Measurements from ENCODE around the gene ABCB4.

Gene ABCB4

GRCh38 chr7:87411186-87411585 is 64.3 kb downstream of the ABCB4 start:
- Histone ChIP-seq H3K9me3 (ENCODE audit: control insufficient read depth in 5 of 5, low read length in 5 of 5) (no peaks in the 10 kb centered on the region), H3K36me3 (ENCODE audit: control insufficient read depth in 5 of 5, insufficient read depth in 5 of 5, low read length in 5 of 5) (no peaks in the 10 kb centered on the region), H3K27ac (ENCODE audit: low read depth, low read length) (no peak overlapping the region), H3K27me3 (ENCODE audit: control insufficient read depth in 5 of 5, insufficient read depth in 4 of 5, low read length in 5 of 5) (no peaks in the 10 kb centered on the region), H3K9ac (ENCODE audit: low read length in 5 of 5) (no peak overlapping the region), H3K4me3 (ENCODE audit: low read depth in 1 of 5, low read length in 5 of 5) (no peak overlapping the region), H3K4me1 (ENCODE audit: control insufficient read depth in 5 of 5, insufficient read depth in 5 of 5, low read length in 5 of 5) (no peaks in the 10 kb centered on the region)

GRCh38 chr7:87404674-87405073 is 70.8 kb downstream of the ABCB4 start:
- Histone ChIP-seq H3K9me3 (ENCODE audit: control insufficient read depth in 5 of 5, low read length in 5 of 5) (no peaks in the 10 kb centered on the region), H3K4me3 (ENCODE audit: low read depth in 1 of 5, low read length in 5 of 5) (no peak overlapping the region), H3K4me1 (ENCODE audit: control insufficient read depth in 5 of 5, insufficient read depth in 5 of 5, low read length in 5 of 5) (no peaks in the 10 kb centered on the region), H3K27ac (ENCODE audit: low read depth, low read length) (no peak overlapping the region), H3K27me3 (ENCODE audit: control insufficient read depth in 5 of 5, insufficient read depth in 4 of 5, low read length in 5 of 5) (no peaks in the 10 kb centered on the region), H3K36me3 (ENCODE audit: control insufficient read depth in 5 of 5, insufficient read depth in 5 of 5, low read length in 5 of 5) (no peaks in the 10 kb centered on the region), H3K9ac (ENCODE audit: low read length in 5 of 5) (no peak overlapping the region)

DNA sequence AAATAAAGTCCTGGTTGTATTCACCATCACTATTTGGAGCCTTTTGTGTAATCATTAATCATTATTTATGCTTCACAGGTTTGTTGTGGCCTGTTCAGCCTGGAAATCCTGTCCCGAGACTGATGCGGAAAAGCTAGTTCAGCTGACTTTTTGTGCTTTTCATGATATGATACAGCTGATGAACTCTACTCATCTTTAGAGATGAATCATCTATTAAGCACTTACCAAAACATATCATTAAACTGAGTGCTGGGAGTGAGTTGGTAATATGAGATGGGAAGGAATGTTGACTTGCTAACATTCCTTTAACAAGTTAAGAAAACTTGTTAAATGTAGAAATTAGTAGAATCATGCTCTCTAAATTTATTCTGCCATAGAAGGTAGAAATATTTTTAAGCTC is 77.0 kb downstream of the ABCB4 start:
- Histone ChIP-seq H3K36me3 (ENCODE audit: control insufficient read depth in 5 of 5, insufficient read depth in 5 of 5, low read length in 5 of 5) (peaks cover 6 to 26% (median 11%) of the 10 kb centered on the region in 5 donors), H3K9me3 (ENCODE audit: control insufficient read depth in 5 of 5, low read length in 5 of 5) (no peaks in the 10 kb centered on the region), H3K4me3 (ENCODE audit: low read depth in 1 of 5, low read length in 5 of 5) (no peak overlapping the region), H3K4me1 (ENCODE audit: control insufficient read depth in 5 of 5, insufficient read depth in 5 of 5, low read length in 5 of 5) (no peaks in the 10 kb centered on the region), H3K27ac (ENCODE audit: low read depth, low read length) (no peak overlapping the region), H3K9ac (ENCODE audit: low read length in 5 of 5) (no peak overlapping the region), H3K27me3 (ENCODE audit: control insufficient read depth in 5 of 5, insufficient read depth in 4 of 5, low read length in 5 of 5) (no peaks in the 10 kb centered on the region)

DNA sequence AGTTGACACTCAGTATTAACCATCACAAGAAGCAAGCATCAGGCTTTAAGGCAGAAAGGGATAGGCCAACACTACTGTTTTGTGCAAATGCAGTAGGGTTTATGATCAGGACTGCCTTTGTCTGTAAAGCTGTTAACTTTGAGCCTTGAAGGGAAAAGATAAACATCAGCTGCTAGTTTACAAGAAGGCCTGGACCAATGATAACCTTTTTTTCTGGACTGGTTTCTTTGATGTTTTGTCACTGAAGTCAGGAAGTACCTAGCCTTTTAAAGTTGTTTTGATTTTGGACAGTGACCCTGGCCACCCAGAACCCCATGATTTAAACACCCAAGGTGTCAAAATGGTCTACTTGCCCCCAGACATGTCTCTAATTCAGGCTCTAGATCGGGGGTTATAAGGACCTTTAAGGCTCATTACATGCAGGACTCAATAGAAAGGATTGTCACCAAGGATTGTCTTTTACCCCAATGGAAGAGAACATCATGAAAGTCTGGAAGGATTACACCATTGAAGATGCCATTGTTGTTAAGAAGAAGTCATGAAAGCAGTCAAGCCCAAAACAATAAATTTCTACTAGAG is 79.9 kb downstream of the ABCB4 start:
- peaks cover 16 to 45% (median 29%) of the 10 kb centered on the region in 5 donors for H3K36me3 ChIP-seq (ENCODE audit: control insufficient read depth in 5 of 5, insufficient read depth in 5 of 5, low read length in 5 of 5)
- H3K9ac ChIP-seq (ENCODE audit: low read length in 5 of 5): no peak overlapping the region
- H3K4me3 ChIP-seq (ENCODE audit: low read depth in 1 of 5, low read length in 5 of 5): no peak overlapping the region
- H3K27ac ChIP-seq (ENCODE audit: low read depth, low read length): no peak overlapping the region
- H3K4me1 ChIP-seq (ENCODE audit: control insufficient read depth in 5 of 5, insufficient read depth in 5 of 5, low read length in 5 of 5): no peaks in the 10 kb centered on the region
- no peaks in the 10 kb centered on the region for H3K27me3 ChIP-seq (ENCODE audit: control insufficient read depth in 5 of 5, insufficient read depth in 4 of 5, low read length in 5 of 5)
- no peaks in the 10 kb centered on the region for H3K9me3 ChIP-seq (ENCODE audit: control insufficient read depth in 5 of 5, low read length in 5 of 5)

GRCh38 chr7:87391020-87391701 is 84.3 kb downstream of the ABCB4 start:
- Histone ChIP-seq H3K36me3 (ENCODE audit: control insufficient read depth in 5 of 5, insufficient read depth in 5 of 5, low read length in 5 of 5) (peaks cover 16 to 42% (median 30%) of the 10 kb centered on the region in 5 donors), H3K4me3 (ENCODE audit: low read depth in 1 of 5, low read length in 5 of 5) (no peak overlapping the region), H3K9me3 (ENCODE audit: control insufficient read depth in 5 of 5, low read length in 5 of 5) (no peaks in the 10 kb centered on the region), H3K4me1 (ENCODE audit: control insufficient read depth in 5 of 5, insufficient read depth in 5 of 5, low read length in 5 of 5) (no peaks in the 10 kb centered on the region), H3K27ac (ENCODE audit: low read depth, low read length) (no peak overlapping the region), H3K9ac (ENCODE audit: low read length in 5 of 5) (no peak overlapping the region), H3K27me3 (ENCODE audit: control insufficient read depth in 5 of 5, insufficient read depth in 4 of 5, low read length in 5 of 5) (no peaks in the 10 kb centered on the region)

DNA sequence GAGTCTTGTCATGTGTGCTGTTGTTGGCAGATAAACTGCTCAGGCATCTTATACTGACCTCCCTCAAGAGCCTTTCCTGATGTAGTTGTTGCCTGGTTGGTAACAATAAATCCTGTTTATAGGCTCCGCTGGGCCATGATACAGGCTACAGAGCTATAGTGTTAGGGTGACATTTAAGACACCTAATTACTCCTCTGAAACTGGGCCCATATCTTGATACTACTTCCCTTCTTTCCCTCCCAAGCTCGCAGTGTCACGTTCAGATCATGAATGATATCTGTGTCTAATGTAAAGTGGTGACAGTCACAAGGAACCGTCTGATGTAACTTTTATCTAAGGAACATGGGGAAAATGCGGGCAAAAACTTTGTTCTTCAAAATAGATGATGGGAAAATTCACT is 94.6 kb downstream of the ABCB4 start:
- no peaks in the 10 kb centered on the region for H3K27me3 ChIP-seq (ENCODE audit: control insufficient read depth in 5 of 5, insufficient read depth in 4 of 5, low read length in 5 of 5)
- H3K36me3 ChIP-seq (ENCODE audit: control insufficient read depth in 5 of 5, insufficient read depth in 5 of 5, low read length in 5 of 5): peaks cover 11 to 50% (median 20%) of the 10 kb centered on the region in 5 donors
- no peaks in the 10 kb centered on the region for H3K4me1 ChIP-seq (ENCODE audit: control insufficient read depth in 5 of 5, insufficient read depth in 5 of 5, low read length in 5 of 5)
- no peak overlapping the region for H3K27ac ChIP-seq (ENCODE audit: low read depth, low read length)
- no peak overlapping the region for H3K9ac ChIP-seq (ENCODE audit: low read length in 5 of 5)
- H3K9me3 ChIP-seq (ENCODE audit: control insufficient read depth in 5 of 5, low read length in 5 of 5): no peaks in the 10 kb centered on the region
- H3K4me3 ChIP-seq (ENCODE audit: low read depth in 1 of 5, low read length in 5 of 5): no peak overlapping the region

DNA sequence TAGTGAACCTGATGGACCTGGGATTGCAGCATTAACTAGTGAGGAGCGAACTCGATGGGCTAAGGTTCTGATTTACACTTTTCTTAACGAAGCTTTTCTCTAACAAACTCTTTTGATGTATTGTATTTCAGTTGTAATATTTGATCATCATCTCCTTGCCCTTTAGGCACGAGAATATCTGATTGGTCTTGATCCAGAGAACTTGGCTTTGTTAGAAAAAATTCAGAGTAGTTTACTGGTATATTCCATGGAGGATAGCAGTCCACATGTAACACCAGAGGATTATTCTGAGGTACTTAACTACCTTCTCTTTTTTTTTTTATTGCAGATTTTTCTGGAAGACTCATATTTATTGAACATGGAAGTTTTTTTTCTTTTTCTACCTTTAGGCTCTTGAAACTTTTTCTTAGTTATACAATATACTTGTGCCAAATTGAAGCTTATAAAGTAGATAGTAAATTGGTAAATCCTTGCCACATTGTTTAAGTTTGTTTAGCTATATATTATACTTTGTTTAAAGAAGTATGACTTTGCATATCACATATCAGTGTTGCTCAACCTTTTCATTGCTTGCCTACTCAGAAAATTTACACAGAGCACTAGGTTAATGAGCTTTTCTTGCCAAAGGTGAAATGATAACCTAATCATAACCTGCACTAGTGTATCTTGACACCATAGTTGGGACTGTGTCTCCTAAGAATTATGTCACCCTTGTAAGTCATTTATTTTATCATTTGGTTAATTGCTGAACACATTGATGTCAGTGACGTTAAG is 99.6 kb downstream of the ABCB4 start:
- no peak overlapping the region for H3K4me3 ChIP-seq (ENCODE audit: low read depth in 1 of 5, low read length in 5 of 5)
- H3K4me1 ChIP-seq (ENCODE audit: control insufficient read depth in 5 of 5, insufficient read depth in 5 of 5, low read length in 5 of 5): no peaks in the 10 kb centered on the region
- no peak overlapping the region for H3K9ac ChIP-seq (ENCODE audit: low read length in 5 of 5)
- H3K27me3 ChIP-seq (ENCODE audit: control insufficient read depth in 5 of 5, insufficient read depth in 4 of 5, low read length in 5 of 5): no peaks in the 10 kb centered on the region
- no peaks in the 10 kb centered on the region for H3K9me3 ChIP-seq (ENCODE audit: control insufficient read depth in 5 of 5, low read length in 5 of 5)
- H3K36me3 ChIP-seq (ENCODE audit: control insufficient read depth in 5 of 5, insufficient read depth in 5 of 5, low read length in 5 of 5): peaks cover 0 to 20% (median 6%) of the 10 kb centered on the region in 5 donors
- no peak overlapping the region for H3K27ac ChIP-seq (ENCODE audit: low read depth, low read length)

DNA sequence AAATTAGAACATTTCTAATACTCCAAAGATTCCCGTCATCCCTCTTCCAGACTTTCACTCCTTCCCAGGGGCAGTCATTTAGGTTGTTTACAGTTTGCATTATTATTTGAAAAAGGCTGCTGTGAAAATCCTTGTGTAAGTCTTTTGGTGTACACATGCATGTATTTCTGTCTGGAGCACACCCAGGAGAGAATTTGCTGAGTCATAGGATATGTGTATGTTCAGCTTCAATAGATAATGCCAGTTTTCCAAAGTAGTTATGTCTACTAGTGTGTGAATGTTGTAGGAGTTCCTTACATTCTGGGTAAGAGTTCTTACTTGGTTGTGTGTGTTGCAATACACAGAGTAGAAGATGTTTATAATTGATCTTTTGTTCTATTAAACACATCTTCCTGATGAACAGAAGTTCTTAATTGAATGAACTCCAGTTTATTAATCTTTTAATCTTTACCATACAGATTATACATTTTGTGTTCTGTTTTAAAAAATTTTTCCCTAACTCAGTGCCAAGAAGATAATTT is 104.8 kb downstream of the ABCB4 start:
- Histone ChIP-seq H3K4me1 (ENCODE audit: control insufficient read depth in 5 of 5, insufficient read depth in 5 of 5, low read length in 5 of 5) (no peaks in the 10 kb centered on the region), H3K9ac (ENCODE audit: low read length in 5 of 5) (no peak overlapping the region), H3K9me3 (ENCODE audit: control insufficient read depth in 5 of 5, low read length in 5 of 5) (no peaks in the 10 kb centered on the region), H3K4me3 (ENCODE audit: low read depth in 1 of 5, low read length in 5 of 5) (no peak overlapping the region), H3K27ac (ENCODE audit: low read depth, low read length) (no peak overlapping the region), H3K27me3 (ENCODE audit: control insufficient read depth in 5 of 5, insufficient read depth in 4 of 5, low read length in 5 of 5) (no peaks in the 10 kb centered on the region), H3K36me3 (ENCODE audit: control insufficient read depth in 5 of 5, insufficient read depth in 5 of 5, low read length in 5 of 5) (peaks cover 3 to 31% (median 9%) of the 10 kb centered on the region in 5 donors)

DNA sequence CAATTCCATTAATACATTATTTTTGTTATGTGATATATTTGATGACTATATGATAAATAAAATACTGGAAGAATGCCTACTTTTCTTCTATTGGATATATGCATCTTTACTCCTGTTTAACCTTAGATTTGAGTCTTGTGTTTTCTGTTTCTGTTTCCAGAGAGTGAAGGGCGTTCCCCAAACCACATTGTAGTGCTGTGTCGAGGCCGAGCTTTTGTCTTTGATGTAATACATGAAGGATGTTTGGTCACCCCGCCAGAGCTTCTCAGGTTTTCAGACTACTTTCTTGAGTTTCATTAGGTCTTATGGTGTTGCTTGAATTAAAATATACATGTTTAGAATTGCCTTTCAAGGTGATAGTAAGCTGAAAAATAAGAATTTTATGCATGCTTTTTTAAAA is 106.3 kb downstream of the ABCB4 start:
- Histone ChIP-seq H3K9ac (ENCODE audit: low read length in 5 of 5) (no peak overlapping the region), H3K27ac (ENCODE audit: low read depth, low read length) (no peak overlapping the region), H3K27me3 (ENCODE audit: control insufficient read depth in 5 of 5, insufficient read depth in 4 of 5, low read length in 5 of 5) (no peaks in the 10 kb centered on the region), H3K4me3 (ENCODE audit: low read depth in 1 of 5, low read length in 5 of 5) (no peak overlapping the region), H3K4me1 (ENCODE audit: control insufficient read depth in 5 of 5, insufficient read depth in 5 of 5, low read length in 5 of 5) (no peaks in the 10 kb centered on the region), H3K36me3 (ENCODE audit: control insufficient read depth in 5 of 5, insufficient read depth in 5 of 5, low read length in 5 of 5) (peaks cover 4 to 32% (median 9%) of the 10 kb centered on the region in 5 donors), H3K9me3 (ENCODE audit: control insufficient read depth in 5 of 5, low read length in 5 of 5) (no peaks in the 10 kb centered on the region)

DNA sequence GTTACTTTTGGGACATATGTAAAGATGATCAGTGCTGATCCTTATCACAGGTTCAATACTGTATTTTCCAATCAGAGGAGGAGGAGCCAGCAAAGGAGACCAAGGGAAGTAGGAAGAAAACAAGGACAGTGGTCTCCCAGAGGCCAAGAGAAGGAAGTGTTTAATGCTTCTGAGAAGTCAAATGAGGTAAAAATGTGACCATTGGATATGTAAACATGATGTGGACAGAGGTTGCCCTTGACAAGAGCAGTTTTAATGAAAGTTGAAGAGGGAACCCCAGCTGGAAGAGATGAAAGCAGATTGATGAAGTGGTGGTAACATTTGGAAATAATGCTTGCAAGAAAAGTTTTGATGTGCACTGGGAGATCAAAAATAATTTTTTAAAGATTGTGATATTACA is 111.2 kb downstream of the ABCB4 start:
- Histone ChIP-seq H3K9me3 (ENCODE audit: control insufficient read depth in 5 of 5, low read length in 5 of 5) (no peaks in the 10 kb centered on the region), H3K27ac (ENCODE audit: low read depth, low read length) (no peak overlapping the region), H3K4me3 (ENCODE audit: low read depth in 1 of 5, low read length in 5 of 5) (no peak overlapping the region)

More for the DNA sequence above, 111.2 kb downstream of the ABCB4 start:
- Histone ChIP-seq H3K36me3 (ENCODE audit: control insufficient read depth in 5 of 5, insufficient read depth in 5 of 5, low read length in 5 of 5) (peaks cover 7 to 50% (median 15%) of the 10 kb centered on the region in 5 donors), H3K27me3 (ENCODE audit: control insufficient read depth in 5 of 5, insufficient read depth in 4 of 5, low read length in 5 of 5) (no peaks in the 10 kb centered on the region), H3K9ac (ENCODE audit: low read length in 5 of 5) (no peak overlapping the region), H3K4me1 (ENCODE audit: control insufficient read depth in 5 of 5, insufficient read depth in 5 of 5, low read length in 5 of 5) (no peaks in the 10 kb centered on the region)

Measured in subcutaneous abdominal adipose tissue (tissue), 5 donors.